Right hindlimb (tissue), 1 donor: ENCODE measurements around the gene LRRC42.

Experiments
- DNase-seq: peaks from one replicate; pipeline ENCODE4 v3.0.0-alpha.2; 2018

LRRC42 gene

DNA sequence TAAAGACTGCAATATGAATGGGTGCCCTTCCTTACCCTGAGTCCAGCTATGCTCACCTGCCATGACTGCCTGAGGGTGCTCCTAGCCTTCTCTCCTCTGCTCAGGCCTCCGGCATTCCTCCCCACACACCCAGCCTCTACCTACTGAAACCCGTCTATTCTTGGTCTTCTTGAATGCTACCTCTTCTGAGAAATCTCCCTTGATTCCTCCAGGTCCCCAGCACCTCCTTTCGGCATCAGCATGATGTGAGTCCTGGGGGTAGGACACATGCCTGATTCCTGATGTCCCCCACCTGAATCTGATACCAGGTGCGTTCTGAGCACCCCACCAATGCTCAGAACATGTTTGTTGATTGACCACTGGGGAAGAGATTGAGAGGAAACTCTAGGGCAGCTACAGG lies 63.3 kb downstream of the LRRC42 start:
- DNase-seq, result no peak

GRCh38 chr1:54010415-54011117 lies 64.4 kb downstream of the LRRC42 start:
- DNase-seq, result no peak

- DNase-seq, result no peak
Measured at GRCh38 chr1:54011316-54012007, 65.3 kb downstream of the LRRC42 start.

DNA sequence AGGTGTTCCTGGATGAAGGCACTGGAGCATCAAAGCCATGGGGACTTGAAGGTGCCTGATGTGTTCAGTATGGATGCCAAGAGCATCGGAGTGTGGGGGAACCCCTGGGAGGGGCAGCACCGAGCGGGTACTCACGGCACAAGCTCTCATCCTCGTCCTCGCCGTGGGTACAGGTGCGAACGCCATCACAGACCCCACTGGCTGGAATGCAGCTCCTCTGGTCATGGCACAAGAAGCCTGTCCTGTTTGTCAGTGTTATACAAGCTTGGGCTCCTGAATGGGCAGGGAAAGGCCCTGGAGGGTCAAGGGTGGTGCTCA lies 65.8 kb downstream of the LRRC42 start:
- no peak for DNase-seq

GRCh38 chr1:54012863-54013262 lies 66.7 kb downstream of the LRRC42 start:
- no peak for DNase-seq

DNA sequence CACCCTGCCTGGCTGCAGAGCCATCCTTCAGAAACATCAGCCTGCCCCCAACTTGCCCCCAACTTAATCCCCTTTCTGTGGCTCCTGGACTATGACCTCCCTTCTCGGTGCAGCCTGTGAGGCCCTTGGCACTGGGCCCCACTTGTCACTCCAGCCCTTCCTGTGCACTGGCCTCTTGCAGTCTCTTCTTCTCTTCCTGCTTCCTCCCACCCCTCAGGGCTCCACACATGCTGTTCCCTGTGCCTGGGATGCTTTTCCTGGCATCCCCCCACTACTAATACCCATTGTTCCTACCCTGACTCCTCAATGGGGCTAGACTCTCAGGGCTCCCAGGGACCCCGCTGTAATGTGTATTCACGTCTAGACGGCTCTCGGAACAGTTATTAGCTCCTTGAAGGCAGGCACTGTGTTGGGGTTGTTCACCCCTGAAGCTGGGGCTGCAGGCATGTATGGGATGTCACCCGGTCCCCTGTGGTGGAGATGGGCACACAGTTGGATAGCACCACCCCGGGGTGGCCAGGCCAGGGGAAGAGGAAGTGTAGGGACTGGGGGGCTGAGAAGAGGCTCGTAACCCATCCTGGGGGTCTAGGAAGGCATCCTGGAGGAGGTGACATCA lies 67.4 kb downstream of the LRRC42 start:
- no peak for DNase-seq

DNA sequence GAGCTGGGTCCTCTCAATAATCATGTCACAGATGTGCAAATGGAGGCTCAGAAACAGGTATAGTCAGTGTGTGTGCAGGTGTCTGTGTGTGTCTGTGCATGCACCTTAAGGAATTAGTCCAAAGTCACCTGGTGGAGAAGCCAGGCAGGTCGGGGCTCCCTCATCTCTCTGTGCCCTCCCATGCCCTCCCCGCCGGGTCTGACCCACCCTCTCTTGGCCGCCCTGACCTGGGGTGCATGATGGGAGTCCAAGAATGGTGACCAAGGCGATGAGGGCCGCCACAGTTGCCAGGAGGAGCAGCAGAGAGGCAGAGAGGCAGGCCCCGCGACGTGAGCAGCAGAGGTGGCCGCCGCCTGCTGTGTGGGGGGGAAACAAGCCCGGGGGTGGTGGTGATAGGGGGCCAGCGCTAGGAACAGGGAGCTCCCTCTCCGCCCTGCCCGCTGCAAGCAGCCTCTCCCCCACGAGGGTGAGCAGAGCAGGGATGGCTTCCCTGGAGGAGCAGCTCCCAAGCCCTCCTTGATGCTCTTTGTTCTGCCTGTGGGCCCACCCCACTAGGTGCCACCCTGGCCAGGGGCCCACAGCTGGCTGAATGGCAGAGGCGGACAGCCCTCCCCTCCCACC lies 68.0 kb downstream of the LRRC42 start:
- no peak for DNase-seq

DNA sequence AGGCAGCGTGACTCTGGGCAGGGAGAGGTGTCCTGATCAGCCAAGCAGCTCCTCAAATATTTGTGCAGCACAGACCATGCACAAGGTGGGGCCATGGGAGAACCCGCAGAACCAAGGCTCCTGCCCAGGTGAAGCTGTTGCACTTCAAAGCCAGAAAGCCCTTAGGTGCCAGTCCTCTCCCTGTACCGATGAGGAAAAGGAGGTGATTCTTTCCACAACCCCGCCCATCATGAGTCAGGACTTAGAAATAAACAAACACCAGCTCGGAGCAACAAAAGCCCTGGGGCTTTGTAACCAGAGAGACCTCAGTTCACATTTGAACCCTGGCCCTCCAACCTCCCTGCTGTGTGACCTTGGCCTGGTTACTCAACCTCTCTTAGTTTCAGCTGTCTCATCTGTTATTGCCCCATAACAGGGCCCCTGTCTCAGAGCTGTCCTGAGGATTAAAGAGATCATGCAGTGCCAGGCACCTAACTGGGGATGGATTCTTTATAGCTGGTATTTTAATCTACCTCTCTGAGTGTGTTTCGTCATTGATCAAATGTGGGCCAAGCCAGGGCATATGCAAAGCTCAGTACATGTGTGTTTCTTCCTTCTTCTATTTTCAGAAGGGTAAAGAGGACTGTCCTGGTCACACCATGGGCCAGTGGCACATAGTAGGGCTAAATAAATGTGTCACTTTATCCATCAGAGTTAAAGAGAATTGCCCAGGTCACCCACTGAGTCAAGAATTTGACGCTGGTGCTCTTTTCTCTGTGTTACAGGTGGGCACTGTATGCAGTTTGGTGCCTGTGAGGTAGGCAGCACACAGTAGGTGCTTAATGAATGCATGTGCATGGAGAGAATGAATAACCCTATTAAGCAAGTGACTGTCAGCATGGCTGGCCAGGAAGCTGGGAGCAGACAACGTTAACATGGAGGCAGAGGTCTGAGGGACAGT lies 70.5 kb downstream of the LRRC42 start:
- DNase-seq, result no peak
